Stomach (tissue), 4 donors: ENCODE results near the gene LRRC34.

Experiments
- CTCF ChIP-seq, 7 experiments: fragments of 450-650 bp in 4 of 7; fragments of 200-600 bp in 3 of 7; sonication (generic) in 3 of 7; IDR thresholded peaks; one replicate each; pipeline ENCODE4 v1.5.1; 2016 to 2019; ENCODE audit warnings: antibody characterized with exemption in 7 of 7, control low read depth in 2 of 7, mild to moderate bottlenecking in 1 of 7
- EP300 ChIP-seq: sonication (generic); formaldehyde crosslinking; IDR thresholded peaks from one replicate; pipeline ENCODE4 v1.6.1; 2017; ENCODE audit warnings: antibody characterized with exemption

DNA sequence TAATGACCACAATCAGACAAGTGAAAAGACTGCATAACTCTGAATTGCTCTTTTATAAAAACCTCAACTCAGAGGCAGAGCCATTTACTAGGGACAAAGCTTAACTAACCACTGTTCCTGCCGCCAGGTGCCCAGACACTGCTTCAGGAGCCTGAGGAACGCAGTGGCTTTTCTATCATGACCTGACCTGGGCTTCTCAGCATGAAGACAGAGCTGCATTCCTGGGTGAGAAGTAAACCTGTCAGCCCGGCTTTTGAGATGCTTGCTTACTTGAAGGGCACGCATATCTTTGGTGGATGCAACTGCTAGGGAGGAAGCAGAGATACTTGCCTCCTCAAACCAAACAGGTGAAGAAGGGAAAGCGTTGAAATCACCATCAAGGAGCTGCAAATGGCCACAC is 49.2 kb upstream of the LRRC34 start:
- TF ChIP-seq EP300 (no peak), CTCF (IDR thresholded peaks at IDR 0.05) (no peak)
